Lower lobe of right lung (tissue), 2 donors: Measurements from ENCODE around the gene CCNI. TPM values are rescaled to one million over a fixed set of nuclear protein-coding genes. Genes with fewer than 3 reads are reported as not detected.

Source experiments
- ATAC-seq, 2 donors: fragments of 200-7000 bp; cut with Tn5 transposase; one replicate each; pipeline ENCODE4 v1.9.1; 2020 to 2022; ENCODE audit warnings: mild to moderate bottlenecking in 2 of 2, moderate library complexity in 2 of 2
- DNase-seq: peaks from one replicate; pipeline ENCODE4 v3.0.0-alpha.2; 2020
- H3K27ac ChIP-seq: fragments of 200-600 bp; one replicate; pipeline ENCODE4 v1.8.0; 2022
- H3K27me3 ChIP-seq: fragments of 200-600 bp; one replicate; pipeline ENCODE4 v1.8.0; 2022; ENCODE audit warnings: low read depth
- H3K36me3 ChIP-seq: fragments of 200-600 bp; one replicate; pipeline ENCODE4 v1.8.0; 2022; ENCODE audit warnings: mild to moderate bottlenecking
- H3K4me1 ChIP-seq: fragments of 200-600 bp; one replicate; pipeline ENCODE4 v1.8.0; 2022
- H3K4me3 ChIP-seq: fragments of 200-600 bp; one replicate; pipeline ENCODE4 v1.8.0; 2022; ENCODE audit warnings: mild to moderate bottlenecking
- H3K9me3 ChIP-seq: fragments of 200-600 bp; one replicate; pipeline ENCODE4 v1.8.0; 2022
- CTCF ChIP-seq: fragments of 200-600 bp; IDR thresholded peaks from one replicate; pipeline ENCODE4 v1.8.0; 2022; ENCODE audit warnings: antibody characterized with exemption, mild to moderate bottlenecking
- intact Hi-C: fragments of 100-400 bp; cut with DNase I; formaldehyde crosslinking; loops from one replicate; pipeline ENCODE4 v1.11.0; 2022
- total RNA-seq: library from RNA; stranded (reverse); fragmentation: NEBNext Ultra II Directional; extraction: Animal tissue kit (Norgen Biotek cat#: 25700); gene quantifications from one replicate; pipeline ENCODE4 v1.2.1, GENCODE V29; 2021
- donor health status: DM: no; HTN: yes; CAD: no; lungs with severe emphysema.

The CCNI gene
- total RNA-seq, 1 donor from 2014 or later = 327 TPM

DNA sequence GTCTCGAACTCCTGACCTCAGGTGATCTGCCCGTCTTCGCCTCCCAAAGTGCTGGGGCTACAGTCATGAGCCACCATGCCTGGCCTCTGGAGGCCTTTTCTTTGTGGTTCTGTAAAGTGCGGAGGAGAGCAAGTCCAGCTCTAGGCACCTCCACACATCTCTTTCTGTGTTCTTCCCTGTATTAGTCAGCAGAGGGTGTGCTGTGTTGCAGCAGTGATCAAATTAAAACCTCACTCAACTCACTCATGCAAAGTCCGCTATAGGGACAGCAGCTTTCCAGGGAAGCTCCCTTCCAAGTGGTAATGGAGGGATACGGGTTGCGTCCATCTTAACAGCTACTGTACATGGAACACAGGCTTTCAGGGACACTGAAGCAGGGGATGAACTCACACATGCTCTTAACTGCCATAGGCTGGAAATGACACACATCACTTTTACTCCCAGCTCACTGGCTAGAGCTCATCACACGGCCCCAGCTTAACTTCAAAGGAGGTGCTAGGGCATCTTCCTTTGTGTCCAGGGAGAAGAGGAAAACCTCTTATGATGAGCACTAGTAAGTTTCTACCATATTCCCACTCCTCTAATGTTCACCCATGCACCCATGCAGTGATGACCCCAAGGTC, 45.2 kb upstream of the CCNI start:
- ATAC-seq = no peak
- intact Hi-C loops = no loop called here

GRCh38 chr4:77117721-77118120, 41.9 kb upstream of the CCNI start:
- no peak for TF ChIP-seq CTCF
- no peaks in the 10 kb centered on the region for H3K36me3 ChIP-seq
- ATAC-seq = no peak
- H3K27me3 ChIP-seq = no peaks in the 10 kb centered on the region
- intact Hi-C loops = no loop called here
- DNase-seq = no peak
- H3K4me3 ChIP-seq = no peak overlapping the region
- H3K9me3 ChIP-seq = no peaks in the 10 kb centered on the region
- no peak overlapping the region for H3K27ac ChIP-seq
- H3K4me1 ChIP-seq = no peaks in the 10 kb centered on the region

More for the DNA sequence above, 45.2 kb upstream of the CCNI start:
- no peak overlapping the region for H3K4me3 ChIP-seq
- no peaks in the 10 kb centered on the region for H3K9me3 ChIP-seq
- no peak for TF ChIP-seq CTCF
- H3K27me3 ChIP-seq = no peaks in the 10 kb centered on the region
- peaks cover 4% of the 10 kb centered on the region for H3K4me1 ChIP-seq
- no peak overlapping the region for H3K27ac ChIP-seq
- no peaks in the 10 kb centered on the region for H3K36me3 ChIP-seq
- no peak for DNase-seq

GRCh38 chr4:77113069-77113468, 37.3 kb upstream of the CCNI start:
- no peaks in the 10 kb centered on the region for H3K36me3 ChIP-seq
- DNase-seq = no peak
- TF ChIP-seq CTCF = no peak
- H3K4me3 ChIP-seq = no peak overlapping the region
- no peaks in the 10 kb centered on the region for H3K9me3 ChIP-seq
- peak in 1 of 2 donors; percentile 42 for ATAC-seq
- intact Hi-C loops = no loop called here
- H3K27me3 ChIP-seq = no peaks in the 10 kb centered on the region
- no peaks in the 10 kb centered on the region for H3K4me1 ChIP-seq
- H3K27ac ChIP-seq = no peak overlapping the region

DNA sequence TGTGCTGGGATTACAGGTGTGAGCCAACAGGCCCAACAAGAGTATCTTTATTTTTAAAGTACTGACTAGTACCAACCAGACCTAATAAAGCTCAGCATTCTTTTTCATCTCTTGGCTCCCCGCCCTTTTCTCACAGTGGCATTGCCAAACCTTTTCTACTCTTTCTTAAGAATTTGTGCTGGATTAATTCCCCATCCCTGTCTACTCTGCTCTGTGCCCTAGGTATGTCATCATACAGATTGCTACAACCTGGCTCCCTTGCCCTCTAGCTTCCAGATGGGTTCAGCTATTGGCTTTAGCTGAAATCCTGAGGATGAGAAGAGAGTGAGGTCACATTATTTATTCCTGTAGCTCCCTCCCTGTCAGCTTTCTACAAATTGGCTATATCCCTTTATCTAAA, 34.9 kb upstream of the CCNI start:
- no peaks in the 10 kb centered on the region for H3K4me1 ChIP-seq
- no peaks in the 10 kb centered on the region for H3K27me3 ChIP-seq
- ATAC-seq (no peak), DNase-seq (no peak)
- no peak overlapping the region for H3K4me3 ChIP-seq
- intact Hi-C loops = no loop called here
- H3K9me3 ChIP-seq = no peaks in the 10 kb centered on the region
- no peak overlapping the region for H3K27ac ChIP-seq
- no peaks in the 10 kb centered on the region for H3K36me3 ChIP-seq
- TF ChIP-seq CTCF = no peak

DNA sequence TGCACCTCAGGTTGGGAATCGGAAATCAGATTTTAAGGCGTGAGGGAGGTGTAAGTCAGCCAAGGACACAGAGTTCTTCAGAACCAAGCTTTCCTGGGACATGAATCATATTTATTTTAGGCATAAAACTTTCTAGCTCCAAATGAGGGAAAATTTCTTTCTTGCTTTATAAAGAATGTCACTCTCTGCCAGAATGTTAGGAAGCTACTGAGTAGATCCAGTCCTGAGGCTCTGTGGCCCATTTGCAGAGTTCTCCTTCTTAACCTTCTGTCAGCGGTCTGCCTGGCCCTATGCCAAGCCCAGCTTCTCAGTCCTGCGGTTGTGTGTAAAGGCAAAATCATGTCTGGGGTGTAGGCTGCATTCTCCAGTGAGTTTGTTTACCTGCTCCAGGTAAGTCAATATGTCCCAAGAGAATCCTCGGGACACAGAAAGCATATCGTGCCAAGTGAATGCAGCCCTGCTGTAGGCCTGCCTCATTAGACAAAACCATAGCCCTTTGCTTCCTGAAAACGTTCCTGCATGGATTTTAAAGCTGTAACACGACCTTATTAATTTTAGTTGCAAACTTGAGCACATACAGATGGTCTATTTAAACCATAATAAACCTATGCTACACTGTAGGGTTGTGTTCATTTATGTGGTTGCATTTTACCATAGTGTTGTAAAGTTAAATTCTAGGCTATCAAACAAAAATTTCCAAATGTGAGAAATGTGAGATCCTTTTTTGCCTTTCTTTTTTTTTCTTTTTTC, 29.2 kb upstream of the CCNI start:
- Histone ChIP-seq H3K4me1 (peaks cover under 1% of the 10 kb centered on the region), H3K36me3 (no peaks in the 10 kb centered on the region), H3K4me3 (no peak overlapping the region), H3K27me3 (no peaks in the 10 kb centered on the region), H3K9me3 (no peaks in the 10 kb centered on the region), H3K27ac (no peak overlapping the region)
- no peak for TF ChIP-seq CTCF
- ATAC-seq (peak; percentile 43 to 59), DNase-seq (peak; percentile 77)
- intact Hi-C loops = no loop called here
